ENCODE data around the gene GGCX.

The GGCX gene

DNA sequence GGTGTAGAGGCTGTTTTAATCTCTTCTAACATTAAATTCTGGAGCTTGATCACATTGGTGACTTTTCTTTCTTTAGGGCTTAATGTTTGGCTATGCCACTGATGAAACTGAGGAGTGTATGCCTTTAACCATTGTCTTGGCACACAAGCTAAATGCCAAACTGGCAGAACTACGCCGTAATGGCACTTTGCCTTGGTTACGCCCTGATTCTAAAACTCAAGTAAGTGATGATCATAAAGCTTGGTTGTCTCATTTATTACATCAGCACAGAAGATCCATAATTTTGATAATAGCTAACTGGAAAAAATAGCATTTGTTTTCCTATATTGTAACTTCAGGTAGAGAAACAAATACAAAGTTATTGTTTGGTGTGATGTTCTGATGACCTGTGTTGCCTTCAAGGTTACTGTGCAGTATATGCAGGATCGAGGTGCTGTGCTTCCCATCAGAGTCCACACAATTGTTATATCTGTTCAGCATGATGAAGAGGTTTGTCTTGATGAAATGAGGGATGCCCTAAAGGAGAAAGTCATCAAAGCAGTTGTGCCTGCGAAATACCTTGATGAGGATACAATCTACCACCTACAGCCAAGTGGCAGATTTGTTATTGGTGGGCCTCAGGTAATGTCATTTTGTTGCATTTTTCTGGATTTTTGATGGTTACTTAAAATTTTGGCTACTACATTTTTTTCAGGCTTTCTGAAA lies 19.4 kb downstream of the GGCX start:
- DNase-seq (ENCODE audit: low spot score): no peak

DNA sequence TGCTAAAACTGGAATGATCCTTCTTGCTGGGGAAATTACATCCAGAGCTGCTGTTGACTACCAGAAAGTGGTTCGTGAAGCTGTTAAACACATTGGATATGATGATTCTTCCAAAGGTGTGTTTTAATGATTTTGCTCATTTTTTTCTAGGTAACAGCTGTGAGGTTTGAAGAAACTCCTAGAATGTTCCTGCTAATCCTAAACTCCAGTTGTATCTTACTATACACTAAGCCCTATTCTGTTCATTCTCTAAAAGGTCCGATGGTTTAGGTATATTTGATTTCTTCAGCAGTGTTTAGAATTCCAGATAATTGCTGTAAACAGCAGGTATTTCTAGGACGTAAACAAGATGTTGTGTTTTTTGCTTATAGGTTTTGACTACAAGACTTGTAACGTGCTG lies 20.0 kb downstream of the GGCX start:
- no peak for DNase-seq (ENCODE audit: low spot score)

DNA sequence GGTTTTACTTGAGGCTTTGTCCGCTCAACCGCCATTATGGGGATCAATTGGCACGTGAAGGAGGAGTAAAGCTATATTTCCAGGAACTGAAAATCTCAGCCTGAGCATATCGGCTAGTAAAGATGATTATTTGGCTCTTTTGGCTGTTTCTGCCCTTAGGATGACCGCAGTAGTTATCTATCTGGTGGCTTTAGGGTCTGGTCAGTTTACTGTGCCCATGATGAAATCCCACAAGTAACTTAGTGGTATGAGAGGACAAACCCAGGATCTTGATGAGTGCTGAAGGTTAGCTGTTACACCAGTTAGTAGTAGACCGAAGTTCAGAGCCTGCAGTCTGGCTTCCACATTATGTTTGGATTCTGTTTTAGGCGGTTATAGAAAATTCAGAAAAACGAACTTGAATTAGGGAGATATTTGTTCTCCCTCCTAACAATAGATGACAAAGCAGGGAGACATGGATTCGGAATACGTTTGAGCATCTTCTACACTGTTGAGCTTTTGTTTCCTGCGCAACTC lies 21.1 kb downstream of the GGCX start:
- DNase-seq (ENCODE audit: low spot score): no peak

DNA sequence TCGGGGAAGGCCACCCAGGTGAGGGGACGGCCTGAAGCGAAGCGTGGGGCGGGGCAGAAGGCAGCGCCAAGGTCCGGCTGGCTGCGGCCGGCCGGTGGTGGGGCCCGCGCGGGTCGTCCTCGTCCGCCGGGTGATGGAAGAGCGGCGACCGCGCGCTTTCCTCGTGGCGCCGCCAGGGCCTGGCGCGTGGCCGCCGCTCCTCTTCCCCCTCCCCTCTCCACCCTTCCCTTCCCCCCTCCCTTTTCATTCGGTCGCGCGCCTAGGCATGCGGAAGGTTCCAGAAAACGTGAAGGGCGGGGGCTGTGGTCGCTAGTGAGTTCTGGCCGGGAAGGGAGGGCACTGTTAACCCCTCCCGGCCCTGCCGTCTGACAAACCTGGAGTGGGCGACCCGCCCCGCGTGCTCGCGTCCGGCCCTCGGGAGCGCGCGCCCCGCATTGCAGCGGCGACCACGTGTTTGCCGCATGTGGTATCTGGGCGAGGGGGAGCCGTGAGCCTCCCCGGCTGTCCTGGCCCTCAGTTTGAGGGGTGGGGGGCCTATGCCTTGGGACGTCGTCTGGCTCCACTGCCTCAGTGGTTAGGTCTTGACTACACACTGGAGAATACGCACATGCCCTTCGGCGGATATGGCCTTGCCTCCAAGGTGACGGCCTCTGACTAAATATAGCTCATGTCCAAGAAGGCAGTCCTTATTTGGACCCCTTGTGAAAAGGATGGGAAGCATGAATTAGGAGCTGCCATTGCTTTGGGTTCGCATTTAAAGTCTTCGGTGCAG lies 21.7 kb downstream of the GGCX start:
- peak; percentile 66 for DNase-seq (ENCODE audit: low spot score)

DNA sequence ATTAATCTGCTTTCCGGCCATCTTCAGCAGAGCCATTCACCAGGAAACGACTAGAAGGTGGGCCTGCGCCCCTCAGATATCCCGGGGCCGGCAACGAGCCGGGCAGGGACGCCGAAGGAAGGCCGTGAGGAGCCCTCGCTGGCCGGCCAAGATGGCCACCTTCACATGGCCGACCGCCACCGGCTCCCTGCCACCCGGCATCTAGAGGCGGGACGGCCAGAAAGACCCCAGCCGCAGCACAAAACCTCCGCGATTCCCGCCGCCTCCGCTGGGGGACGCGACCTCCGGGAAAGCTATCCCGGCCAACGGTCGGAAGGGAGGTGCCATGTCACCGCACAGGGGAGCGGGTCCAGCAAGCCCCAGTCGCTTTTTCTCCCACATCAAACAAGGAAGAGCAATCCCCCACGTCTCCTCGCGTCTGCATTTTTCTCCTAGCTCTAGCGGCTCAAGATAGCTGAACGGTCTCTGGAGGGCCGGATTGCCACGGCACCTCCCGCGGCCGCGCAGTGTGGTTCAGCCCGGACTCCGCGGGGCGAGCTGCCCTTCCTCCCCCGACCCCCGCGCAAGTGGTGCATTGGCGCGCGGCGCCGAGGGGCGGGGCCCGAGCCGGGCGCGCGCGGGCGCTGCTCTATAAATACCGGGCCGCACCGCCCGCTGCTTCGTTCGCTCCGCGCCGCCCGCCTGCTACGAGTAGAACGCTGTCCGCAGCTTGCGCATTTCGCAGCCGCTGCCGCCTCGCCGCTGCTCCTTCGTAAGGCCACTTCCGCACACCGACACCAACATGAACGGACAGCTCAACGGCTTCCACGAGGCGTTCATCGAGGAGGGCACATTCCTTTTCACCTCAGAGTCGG lies 22.6 kb downstream of the GGCX start, which contains the start of gene MAT2A:
Gene MAT2A (plus strand): TSS at position 662 of the 854 bp plus-strand sequence. CDS start 120 bp downstream, at position 782.
- peak; percentile 83 for DNase-seq (ENCODE audit: low spot score)

DNA sequence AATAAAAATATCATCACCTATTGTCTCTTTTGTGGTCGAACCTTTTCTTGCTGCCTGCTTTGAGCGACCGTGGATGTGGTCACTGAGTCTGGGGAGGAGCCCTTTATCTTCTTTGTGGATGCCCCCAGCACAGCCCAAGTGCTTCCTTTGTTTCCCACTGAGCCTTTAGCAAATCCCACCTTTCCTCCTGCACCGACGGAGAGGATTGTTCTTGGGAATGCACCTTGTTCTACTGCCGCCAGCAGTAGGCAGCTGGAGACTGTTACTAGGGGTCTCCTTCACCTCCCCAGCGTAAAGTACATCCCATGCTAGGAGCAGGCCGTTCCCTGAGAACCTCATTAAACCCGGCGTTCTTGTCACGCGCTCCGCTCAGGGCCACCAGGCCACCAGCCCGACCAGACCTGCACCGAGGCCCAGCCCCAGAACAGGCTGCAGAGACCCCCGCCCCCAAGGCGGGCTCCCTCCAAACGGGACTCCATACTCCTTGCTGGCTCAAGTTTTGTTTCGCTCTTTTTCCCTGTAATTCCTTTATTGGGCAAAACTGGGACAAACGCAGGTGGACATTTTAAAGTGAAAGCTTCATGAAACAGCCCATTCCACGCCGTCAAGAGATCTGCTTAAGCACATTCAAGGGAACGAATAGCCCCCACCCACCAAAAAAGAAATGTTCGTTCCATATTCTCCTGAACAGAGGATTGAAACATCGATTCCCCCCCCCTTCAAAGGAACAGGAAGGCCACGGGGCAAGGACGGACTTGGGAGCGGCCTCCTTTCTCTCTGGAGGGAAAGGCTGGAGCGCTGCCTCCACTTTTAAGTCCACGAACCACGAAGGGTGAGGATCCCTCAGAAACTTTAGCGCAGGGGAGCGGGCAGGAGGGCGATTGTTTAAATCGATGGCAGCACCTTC lies 23.4 kb downstream of the GGCX start:
- DNase-seq (ENCODE audit: low spot score): peak; percentile 8

DNA sequence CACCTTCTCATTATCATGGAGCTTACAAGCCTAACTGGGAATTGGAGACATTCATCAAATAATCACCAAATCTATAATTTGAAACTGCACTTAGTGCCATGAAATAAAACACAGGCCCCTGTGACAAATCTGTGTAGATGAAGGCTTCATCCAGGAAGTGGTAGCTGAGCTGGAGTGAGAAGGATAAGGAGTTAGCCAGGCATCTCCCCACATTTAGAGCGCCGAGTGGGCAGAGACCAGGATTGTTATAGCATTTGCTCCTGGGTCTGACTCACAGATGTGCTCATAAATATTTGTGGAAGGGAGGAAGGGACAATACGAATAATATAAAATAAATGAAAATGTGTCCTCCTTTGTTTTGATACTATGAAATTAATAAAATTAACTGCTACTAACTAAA lies 24.8 kb downstream of the GGCX start:
- no peak for DNase-seq (ENCODE audit: low spot score)

DNA sequence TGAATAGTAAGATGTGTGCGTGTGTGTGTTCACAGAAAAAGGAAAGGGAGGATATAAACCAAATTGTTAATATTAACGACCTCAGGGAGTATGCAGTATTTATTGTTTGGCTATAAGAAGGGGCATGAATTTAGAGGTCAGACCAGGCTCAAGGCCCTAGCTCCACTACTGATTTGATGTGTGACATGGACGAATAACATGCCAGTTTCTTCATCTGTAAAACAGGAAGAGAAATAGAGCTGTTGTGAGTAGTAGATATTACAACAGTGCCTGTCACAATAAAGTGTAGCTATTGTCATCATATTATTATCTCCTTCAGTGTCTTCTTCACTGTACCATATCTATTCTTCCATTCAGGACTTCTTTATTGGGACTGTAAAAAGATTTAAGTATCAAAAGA lies 26.4 kb downstream of the GGCX start:
- DNase-seq (ENCODE audit: low spot score): no peak

DNA sequence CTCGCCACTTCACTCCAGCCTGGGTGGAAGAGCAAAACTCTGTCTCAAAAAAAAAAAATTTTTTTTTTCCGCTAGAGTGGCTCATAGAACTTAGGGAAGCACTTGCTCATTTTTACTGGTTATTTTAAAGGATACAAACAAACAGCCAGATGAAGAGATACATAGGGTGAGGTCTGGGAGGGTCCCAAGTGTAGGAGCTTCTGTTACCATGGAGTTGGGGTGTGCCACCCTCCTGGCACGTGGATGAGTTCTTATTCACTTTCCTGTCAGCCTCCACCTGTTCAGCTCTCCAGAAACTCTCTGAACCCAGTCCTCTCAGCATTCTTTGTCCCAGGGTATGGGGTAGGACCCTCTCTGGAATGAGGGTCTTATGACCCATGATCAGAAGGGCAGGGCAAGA lies 27.2 kb downstream of the GGCX start:
- no peak for DNase-seq (ENCODE audit: low spot score)

DNA sequence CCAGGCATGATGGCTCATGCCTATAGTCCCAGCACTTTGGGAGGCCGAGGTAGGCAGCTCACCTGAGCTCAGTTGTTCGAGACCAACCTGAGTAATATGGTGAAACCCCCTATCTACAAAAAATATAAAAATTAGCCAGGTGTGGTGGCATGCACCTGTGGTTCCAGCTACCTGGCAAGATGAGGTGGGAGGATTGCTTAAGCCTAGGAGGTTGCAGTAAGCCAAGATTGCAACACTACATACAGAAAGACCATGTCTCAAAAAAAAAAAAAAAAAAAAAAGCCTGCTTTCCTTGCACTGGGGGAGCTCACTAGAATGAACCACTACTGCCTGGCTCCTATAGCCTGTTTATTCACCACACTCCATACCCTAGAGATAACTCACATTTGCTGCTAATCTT lies 29.7 kb downstream of the GGCX start:
- DNase-seq (ENCODE audit: low spot score): no peak

DNA sequence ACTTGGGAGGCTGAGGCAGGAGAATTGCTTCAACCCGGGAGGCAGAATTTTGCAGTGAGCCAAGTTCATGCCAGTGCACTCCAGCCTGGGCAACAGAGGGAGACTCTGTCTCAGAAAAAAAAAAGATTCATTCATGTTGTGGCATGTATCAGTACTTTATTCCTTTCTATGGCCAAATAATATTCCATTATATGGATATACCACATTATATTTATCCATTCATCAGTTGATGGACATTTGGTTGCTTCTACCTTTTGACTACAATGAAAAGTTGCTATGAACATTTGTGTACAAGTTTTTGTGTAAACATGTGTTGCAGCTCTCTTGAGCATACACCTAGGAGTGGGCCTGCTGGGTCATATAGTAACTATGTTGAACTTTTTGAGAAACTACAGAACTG lies 31.5 kb downstream of the GGCX start:
- DNase-seq (ENCODE audit: low spot score): no peak

DNA sequence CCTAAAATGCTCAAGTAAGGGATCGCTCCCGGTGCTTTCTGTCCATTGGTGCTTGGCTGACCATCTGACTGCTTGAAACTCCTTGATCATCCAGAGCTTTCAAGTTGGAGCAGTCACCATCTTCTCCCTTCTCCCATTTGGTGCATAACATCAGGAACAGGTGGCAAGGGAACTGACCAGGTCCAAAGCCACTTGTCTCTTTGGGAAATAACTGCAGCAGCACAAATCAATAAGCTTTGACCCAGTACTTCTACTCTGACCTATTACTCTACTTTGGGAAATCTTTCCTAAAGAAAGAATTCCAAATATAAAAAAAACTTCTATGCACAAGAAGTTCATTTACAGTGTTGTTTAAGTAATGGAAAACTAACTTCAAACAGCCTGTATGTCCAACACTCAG lies 32.9 kb downstream of the GGCX start:
- no peak for DNase-seq (ENCODE audit: low spot score)

DNA sequence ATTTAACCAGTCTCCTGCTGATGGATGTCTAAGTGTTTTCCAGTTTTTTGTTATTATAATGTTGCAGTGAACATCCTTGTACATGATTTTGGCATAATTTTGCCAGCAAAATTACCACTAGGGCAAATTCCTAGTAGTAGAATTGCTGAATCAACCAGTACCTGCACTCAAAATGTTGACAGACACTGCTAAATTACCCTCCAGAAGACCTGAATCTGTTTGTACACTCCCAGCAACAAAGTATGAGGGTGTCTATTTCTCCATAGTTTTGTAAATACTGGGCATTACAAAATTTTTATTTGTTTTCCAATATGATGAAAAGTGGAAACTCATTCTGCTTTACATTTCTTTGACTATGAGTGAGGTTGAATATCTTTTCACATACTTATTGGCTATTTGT lies 33.5 kb downstream of the GGCX start:
- no peak for DNase-seq (ENCODE audit: low spot score)

DNA sequence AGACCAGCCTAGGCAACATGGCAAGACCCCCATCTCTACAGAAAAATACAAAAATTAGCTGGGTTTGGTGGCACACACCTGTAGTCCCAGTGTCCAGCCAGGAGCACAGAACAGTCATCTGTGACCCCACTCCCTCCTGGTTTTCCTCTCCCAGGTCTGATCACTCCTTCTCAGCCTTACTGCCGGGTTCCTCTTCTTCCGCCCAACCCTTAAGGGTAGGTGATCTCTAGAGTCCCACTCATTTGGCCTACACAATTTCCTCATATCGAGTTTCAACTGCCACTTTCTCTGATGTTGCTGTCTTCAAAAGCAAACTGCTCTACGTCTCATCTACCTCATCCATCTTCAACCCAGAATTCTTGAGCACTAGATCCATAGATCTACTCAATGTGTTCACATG lies 35.7 kb downstream of the GGCX start:
- DNase-seq (ENCODE audit: low spot score): no peak

DNA sequence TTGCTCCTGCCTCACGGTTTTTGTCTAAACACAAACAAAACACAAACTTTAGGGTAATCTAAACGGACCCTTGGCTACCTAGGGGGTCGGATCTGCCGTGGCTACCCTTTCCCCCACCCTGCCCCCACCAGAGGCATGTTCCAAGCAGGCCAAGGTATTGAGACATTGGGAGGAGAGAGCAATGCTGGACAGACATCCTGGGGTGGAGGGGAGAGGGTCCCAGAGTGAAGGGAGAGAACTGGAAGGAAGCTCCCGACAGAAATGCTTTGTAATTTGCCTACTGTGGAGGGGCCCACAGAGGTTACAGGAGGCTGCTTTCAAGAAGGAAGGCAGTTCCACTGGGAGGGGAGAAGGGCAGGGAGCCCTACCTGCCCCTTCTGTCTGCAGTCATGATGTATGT lies 36.3 kb downstream of the GGCX start:
- no peak for DNase-seq (ENCODE audit: low spot score)

DNA sequence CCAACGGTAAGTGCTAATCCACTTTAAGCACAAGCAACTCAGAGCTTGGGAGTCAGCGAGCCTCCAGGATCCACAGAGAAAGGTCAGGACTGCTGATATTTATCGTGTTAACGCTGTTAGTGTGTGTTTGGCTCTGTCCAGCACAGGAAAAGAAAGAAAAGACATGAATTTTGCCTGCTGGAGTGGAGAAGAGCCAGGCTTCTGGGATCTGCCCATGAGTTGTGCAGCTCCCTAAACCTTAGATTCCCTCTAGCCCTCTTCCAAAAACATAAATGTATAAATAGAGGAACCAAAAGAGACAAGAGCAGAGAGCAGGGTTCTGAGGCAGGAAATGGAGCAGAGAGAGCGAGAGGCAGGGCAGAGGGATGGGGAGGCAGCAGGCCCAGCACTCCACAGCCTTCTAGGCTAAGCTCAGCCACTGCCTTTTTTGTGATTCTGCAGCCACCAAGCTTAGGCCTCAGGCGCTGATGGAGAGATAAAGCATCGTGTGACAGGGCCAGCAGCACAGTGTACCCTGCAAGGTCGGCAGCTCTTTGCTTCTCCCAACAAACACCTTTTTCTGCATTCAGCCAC lies 36.9 kb downstream of the GGCX start:
- no peak for DNase-seq (ENCODE audit: low spot score)

DNA sequence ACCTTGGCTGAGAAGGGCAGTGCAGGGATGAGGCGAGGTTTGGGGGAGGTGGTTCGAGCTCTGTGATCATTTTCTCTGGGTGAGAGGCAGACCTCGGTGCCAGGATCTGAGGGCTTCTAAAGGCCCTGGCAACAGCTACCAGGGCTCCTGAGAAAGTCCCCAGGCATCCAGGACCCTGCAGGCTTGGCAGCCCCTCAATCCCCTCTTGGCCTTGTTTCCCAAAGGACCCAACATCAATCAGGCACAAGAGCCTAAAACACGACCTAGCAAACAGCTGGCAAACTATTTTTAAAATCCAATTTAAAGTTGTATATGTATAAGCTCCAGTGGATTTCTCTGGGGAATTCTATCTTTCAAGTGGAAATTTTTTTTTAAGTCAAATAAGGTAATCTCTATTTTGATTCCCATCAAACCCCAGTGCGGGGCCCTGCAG lies 37.4 kb downstream of the GGCX start:
- no peak for DNase-seq (ENCODE audit: low spot score)

DNA sequence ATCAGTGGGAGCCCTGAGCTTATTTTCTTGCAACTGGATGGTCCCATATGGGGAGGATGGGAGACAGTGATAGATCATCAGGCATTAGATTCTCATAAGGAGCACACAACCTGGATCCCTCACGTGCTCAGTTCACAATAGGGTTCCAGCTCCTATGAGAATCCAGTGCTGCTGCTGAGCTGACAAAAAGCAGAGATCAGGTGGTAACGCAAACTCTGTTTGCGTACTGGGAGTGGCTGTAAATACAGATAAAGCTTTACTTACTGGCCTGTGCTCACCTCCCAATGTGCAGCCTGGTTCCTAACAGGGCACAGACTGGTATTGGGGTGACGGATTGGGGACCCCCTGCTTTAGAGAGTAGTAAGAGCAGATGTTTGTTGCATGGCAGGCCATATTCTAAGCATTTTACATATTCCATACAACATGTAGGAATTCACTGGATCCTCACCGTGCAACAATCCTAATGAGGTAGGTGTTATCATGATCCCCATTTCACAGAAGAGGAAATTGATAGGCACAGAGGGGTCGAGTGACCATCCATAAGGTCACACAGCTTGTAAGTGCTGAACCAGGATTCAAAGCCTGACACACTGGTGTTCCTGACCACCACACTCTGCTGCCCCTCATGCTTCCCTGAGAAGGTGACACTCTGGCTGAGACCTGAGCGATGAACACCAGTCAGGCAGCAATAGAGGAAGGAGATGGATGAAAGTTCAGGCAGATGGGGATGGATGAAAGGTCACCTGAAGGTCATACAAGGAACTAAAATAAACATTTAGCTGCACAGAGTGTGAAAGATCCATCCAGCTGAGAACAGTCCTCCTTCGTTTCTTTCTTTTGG lies 38.0 kb downstream of the GGCX start:
- no peak for DNase-seq (ENCODE audit: low spot score)

DNA sequence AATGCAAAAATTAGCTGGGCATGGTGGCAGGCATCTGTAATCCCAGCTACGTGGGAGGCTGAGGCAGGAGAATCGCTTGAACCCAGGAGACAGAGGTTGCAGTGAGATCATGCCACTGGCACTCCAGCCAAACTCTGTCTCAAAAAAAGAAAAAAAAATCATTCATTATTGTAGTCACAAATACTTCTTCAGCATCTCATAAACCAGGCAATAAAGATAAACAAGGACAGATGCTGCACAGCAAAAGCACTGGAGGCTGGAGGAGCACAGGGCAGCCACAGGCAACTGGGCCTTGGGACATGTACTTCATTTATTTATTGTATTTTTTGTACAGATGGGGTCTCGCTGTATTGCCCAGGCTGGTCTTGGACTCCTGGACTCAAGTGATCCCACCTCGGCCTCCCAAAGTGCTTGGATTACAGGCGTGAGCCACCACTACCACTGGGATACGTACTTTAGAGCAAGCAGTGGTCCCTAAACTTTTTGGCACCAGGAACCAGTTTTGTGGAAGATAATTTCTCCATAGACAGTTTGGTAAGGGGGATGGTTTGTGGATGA lies 39.1 kb downstream of the GGCX start:
- DNase-seq (ENCODE audit: low spot score): no peak

Data from CD4-positive, alpha-beta T cell treated with Interleukin-6 at 100 ng/mL for 8 hours (primary cell).